Panc1 (cell line): ENCODE results near the gene VAPB. TPM values are rescaled to one million over a fixed set of nuclear protein-coding genes. Genes with fewer than 3 reads are reported as not detected.

Source experiments
- ATAC-seq: fragments of 200-7000 bp; cut with Tn5 transposase; 2 replicates; pipeline ENCODE4 v1.9.1; 2020; ENCODE audit warnings: mild to moderate bottlenecking, moderate library complexity
- BruUV-seq: library from RNA; stranded (reverse); fragments of 400-500 nt; replicated peaks from 2 replicates; lab custom pipeline; 2021; lab: Mats Ljungman, UMichigan
- CTCF ChIA-PET: fragments of 300-600 bp; sonication (Branson Sonifier 250); formaldehyde crosslinking; loops from one replicate; lab custom pipeline; 2022; ENCODE audit warnings: antibody characterized with exemption; lab: Charles Lee
- POLR2A ChIA-PET: fragments of 300-600 bp; sonication (Branson Sonifier 250); formaldehyde crosslinking; loops from one replicate; lab custom pipeline; 2022; ENCODE audit warnings: antibody characterized with exemption; lab: Charles Lee
- DNase-seq: peaks from one replicate; pipeline ENCODE4 v3.0.0-alpha.2; 2010; ENCODE audit warnings: low read depth, low spot score
- H3K27ac ChIP-seq: 2 replicates; pipeline ENCODE4 v1.5.1; 2011; ENCODE audit warnings: mild to moderate bottlenecking, low read length, inconsistent platforms
- H3K27me3 ChIP-seq: fragments of 200-500 bp; sonication (Bioruptor generic); 2 replicates; pipeline ENCODE4 v1.6.0; 2014; ENCODE audit warnings: low read length, inconsistent platforms; ENCODE audit not compliant: control insufficient read depth, insufficient read depth
- H3K36me3 ChIP-seq: fragments of 200-500 bp; sonication (Bioruptor generic); 2 replicates; pipeline ENCODE4 v1.5.1; 2014; ENCODE audit warnings: inconsistent platforms, mild to moderate bottlenecking, low read length, moderate library complexity; ENCODE audit not compliant: control insufficient read depth, insufficient read depth
- H3K4me1 ChIP-seq: 2 replicates; pipeline ENCODE4 v1.5.1; 2011; ENCODE audit warnings: inconsistent platforms, mild to moderate bottlenecking, low read length, moderate library complexity; ENCODE audit not compliant: control insufficient read depth, insufficient read depth
- H3K4me3 ChIP-seq, 2 experiments: 2 replicates each; pipeline ENCODE4 v1.5.1; 2011 to 2012; ENCODE audit warnings: low read depth in 2 of 2, low read length in 2 of 2, mild to moderate bottlenecking in 2 of 2, inconsistent platforms in 1 of 2, moderate library complexity in 1 of 2
- H3K9me3 ChIP-seq: fragments of 200-500 bp; sonication (Bioruptor generic); 2 replicates; pipeline ENCODE4 v1.5.1; 2014; ENCODE audit warnings: low read depth, mild to moderate bottlenecking, inconsistent platforms, low read length, moderate library complexity; ENCODE audit not compliant: control insufficient read depth, insufficient read depth
- POLR2AphosphoS5 ChIP-seq: IDR thresholded peaks from 2 replicates; pipeline ENCODE4 v1.6.1; 2012; ENCODE audit warnings: mild to moderate bottlenecking, low read depth, low read length, moderate library complexity
- SIN3A ChIP-seq: IDR thresholded peaks from 2 replicates; pipeline ENCODE4 v1.6.1; 2012; ENCODE audit warnings: low read depth, mild to moderate bottlenecking, low read length, moderate library complexity, borderline replicate concordance; ENCODE audit not compliant: insufficient read depth
- TCF7L2 ChIP-seq: IDR thresholded peaks from 2 replicates; pipeline ENCODE4 v1.6.1; 2011; ENCODE audit warnings: mild to moderate bottlenecking, low read depth, low read length, inconsistent platforms
- in situ Hi-C: cut with HindIII; loops from 2 replicates; pipeline ENCODE4 v1.10.0; 2016; ENCODE audit warnings: low sequenced_read_pairs, low pct_unique_long_range_greater_than_20kb
- intact Hi-C: fragments of 100-400 bp; cut with micrococcal nuclease; formaldehyde crosslinking; loops from one replicate; pipeline ENCODE4 v1.10.0; 2022; ENCODE audit not compliant: unreplicated experiment
- total RNA-seq: library from RNA; stranded (reverse); gene quantifications from one replicate; pipeline ENCODE4 v1.2.1, GENCODE V29; 2021; ENCODE audit not compliant: unreplicated experiment
- TF ChIP-seq, protein P1 (sequence below), 2 experiments: IDR thresholded peaks; 2 replicates each; pipeline ENCODE4 v1.6.1; 2011 to 2012; ENCODE audit warnings: low read depth in 2 of 2, control low read depth in 1 of 2, low read length in 1 of 2, mild to moderate bottlenecking in 1 of 2, moderate library complexity in 1 of 2; ENCODE audit not compliant: insufficient read depth in 1 of 2
- TF ChIP-seq, protein P2 (sequence below): fragments of 450-650 bp; IDR thresholded peaks from 2 replicates; pipeline ENCODE4 v1.5.1; 2017; ENCODE audit warnings: mild to moderate bottlenecking

Gene VAPB
- total RNA-seq, 1 experiment from 2014 or later = 50.9 TPM

DNA sequence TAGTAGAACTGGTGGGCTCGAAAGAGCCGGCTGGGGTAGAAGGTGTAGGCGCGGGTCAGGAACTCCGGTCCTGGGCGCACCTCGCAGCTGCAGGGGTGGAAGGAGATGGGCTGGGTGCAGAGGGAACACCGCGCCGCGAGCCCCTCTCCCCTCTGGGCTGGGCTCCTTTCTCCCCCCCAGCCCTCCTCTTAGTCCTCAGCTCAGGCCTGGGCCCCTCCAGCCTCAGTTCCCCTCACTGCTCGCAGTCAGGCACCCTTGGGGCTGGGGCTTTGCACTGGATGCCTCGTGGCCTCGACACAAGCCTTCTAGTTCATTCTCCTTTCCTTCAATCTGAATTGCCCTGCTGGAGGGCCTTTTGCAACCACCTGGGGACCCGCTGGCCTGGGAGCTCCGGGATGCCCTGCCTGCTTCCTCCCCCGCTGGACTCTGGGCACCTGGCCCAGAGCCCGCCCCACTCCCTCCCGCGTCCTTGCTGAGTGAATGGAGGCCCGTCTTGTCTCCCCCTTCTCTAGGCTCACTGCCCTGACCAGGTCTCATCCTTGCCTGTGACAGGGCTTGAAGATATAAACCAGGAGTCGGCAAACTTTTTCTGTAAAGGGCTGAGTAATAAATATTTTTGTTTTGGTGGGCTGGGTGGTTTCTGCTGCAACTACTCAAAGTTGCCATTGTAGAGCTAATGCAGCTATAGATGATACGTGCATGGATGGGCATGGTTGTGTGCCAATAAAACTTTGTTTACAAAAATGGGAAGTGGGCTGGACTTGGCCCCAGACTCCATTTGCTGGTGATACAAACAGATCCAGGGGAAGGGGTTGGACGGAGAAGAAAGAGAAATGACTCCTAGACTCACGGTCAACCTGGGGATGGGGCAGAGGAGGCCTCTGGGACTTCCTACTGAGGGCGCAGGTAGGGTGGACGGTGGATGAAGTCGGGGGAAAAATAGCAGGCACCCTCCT lies 78.8 kb downstream of the VAPB start:
- no peak overlapping the region for H3K27ac ChIP-seq
- H3K36me3 ChIP-seq = no peaks in the 10 kb centered on the region
- BruUV-seq = no TSS peak
- TF ChIP-seq, protein P1, sequence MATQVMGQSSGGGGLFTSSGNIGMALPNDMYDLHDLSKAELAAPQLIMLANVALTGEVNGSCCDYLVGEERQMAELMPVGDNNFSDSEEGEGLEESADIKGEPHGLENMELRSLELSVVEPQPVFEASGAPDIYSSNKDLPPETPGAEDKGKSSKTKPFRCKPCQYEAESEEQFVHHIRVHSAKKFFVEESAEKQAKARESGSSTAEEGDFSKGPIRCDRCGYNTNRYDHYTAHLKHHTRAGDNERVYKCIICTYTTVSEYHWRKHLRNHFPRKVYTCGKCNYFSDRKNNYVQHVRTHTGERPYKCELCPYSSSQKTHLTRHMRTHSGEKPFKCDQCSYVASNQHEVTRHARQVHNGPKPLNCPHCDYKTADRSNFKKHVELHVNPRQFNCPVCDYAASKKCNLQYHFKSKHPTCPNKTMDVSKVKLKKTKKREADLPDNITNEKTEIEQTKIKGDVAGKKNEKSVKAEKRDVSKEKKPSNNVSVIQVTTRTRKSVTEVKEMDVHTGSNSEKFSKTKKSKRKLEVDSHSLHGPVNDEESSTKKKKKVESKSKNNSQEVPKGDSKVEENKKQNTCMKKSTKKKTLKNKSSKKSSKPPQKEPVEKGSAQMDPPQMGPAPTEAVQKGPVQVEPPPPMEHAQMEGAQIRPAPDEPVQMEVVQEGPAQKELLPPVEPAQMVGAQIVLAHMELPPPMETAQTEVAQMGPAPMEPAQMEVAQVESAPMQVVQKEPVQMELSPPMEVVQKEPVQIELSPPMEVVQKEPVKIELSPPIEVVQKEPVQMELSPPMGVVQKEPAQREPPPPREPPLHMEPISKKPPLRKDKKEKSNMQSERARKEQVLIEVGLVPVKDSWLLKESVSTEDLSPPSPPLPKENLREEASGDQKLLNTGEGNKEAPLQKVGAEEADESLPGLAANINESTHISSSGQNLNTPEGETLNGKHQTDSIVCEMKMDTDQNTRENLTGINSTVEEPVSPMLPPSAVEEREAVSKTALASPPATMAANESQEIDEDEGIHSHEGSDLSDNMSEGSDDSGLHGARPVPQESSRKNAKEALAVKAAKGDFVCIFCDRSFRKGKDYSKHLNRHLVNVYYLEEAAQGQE (IDR thresholded peaks at IDR 0.05; ENCODE audit: insufficient read depth in 1 of 2, low read depth in 2 of 2, low read length in 1 of 2) = no peak
- TF ChIP-seq TCF7L2 (no peak), SIN3A (no peak), POLR2AphosphoS5 (no peak)
- TF ChIP-seq, protein P2, sequence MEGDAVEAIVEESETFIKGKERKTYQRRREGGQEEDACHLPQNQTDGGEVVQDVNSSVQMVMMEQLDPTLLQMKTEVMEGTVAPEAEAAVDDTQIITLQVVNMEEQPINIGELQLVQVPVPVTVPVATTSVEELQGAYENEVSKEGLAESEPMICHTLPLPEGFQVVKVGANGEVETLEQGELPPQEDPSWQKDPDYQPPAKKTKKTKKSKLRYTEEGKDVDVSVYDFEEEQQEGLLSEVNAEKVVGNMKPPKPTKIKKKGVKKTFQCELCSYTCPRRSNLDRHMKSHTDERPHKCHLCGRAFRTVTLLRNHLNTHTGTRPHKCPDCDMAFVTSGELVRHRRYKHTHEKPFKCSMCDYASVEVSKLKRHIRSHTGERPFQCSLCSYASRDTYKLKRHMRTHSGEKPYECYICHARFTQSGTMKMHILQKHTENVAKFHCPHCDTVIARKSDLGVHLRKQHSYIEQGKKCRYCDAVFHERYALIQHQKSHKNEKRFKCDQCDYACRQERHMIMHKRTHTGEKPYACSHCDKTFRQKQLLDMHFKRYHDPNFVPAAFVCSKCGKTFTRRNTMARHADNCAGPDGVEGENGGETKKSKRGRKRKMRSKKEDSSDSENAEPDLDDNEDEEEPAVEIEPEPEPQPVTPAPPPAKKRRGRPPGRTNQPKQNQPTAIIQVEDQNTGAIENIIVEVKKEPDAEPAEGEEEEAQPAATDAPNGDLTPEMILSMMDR = no peak
- no peaks in the 10 kb centered on the region for H3K9me3 ChIP-seq
- no peaks in the 10 kb centered on the region for H3K4me1 ChIP-seq
- no peak for DNase-seq
- no peaks in the 10 kb centered on the region for H3K27me3 ChIP-seq
- ChIA-PET POLR2A (no interaction called here), CTCF (no interaction called here)
- in situ Hi-C loops (no loop called here), intact Hi-C loops (no loop called here)
- ATAC-seq = no peak
- no peak overlapping the region for H3K4me3 ChIP-seq

DNA sequence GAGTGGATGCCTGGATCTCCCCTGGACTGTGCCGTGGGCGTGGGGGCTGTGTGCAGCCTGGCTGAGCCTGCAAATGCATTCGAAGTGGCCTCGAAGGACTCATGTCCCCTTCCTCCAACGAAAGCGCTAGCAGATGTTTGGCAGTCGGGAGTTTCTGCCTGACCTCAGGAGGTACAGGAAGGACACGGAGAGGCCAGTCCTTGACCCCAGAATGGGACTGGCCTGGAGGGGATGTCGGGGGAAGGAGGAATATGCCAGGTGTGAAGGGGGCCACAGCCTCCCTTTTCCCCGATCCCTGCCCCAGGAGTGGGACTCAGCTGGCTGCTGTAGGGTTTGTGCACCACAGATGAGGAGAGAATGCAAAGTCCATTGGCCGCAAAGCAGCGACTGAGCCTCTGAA lies 80.6 kb downstream of the VAPB start:
- H3K9me3 ChIP-seq = no peaks in the 10 kb centered on the region
- BruUV-seq = no TSS peak
- no peak overlapping the region for H3K27ac ChIP-seq
- intact Hi-C loops = no loop called here
- H3K36me3 ChIP-seq = no peaks in the 10 kb centered on the region
- no peak for DNase-seq
- POLR2A ChIA-PET = no interaction called here
- CTCF ChIA-PET = no interaction called here
- in situ Hi-C loops = no loop called here
- no peak for ATAC-seq
- H3K27me3 ChIP-seq = no peaks in the 10 kb centered on the region
- no peaks in the 10 kb centered on the region for H3K4me1 ChIP-seq
- TF ChIP-seq POLR2AphosphoS5 = no peak
- no peak for TF ChIP-seq TCF7L2
- TF ChIP-seq, protein P2 = no peak
- TF ChIP-seq, protein P1 (IDR thresholded peaks at IDR 0.05; ENCODE audit: insufficient read depth in 1 of 2, low read depth in 2 of 2, low read length in 1 of 2) = no peak
- no peak for TF ChIP-seq SIN3A
- no peak overlapping the region for H3K4me3 ChIP-seq
